ENCODE data around the gene GALNT14.

GALNT14 gene

DNA sequence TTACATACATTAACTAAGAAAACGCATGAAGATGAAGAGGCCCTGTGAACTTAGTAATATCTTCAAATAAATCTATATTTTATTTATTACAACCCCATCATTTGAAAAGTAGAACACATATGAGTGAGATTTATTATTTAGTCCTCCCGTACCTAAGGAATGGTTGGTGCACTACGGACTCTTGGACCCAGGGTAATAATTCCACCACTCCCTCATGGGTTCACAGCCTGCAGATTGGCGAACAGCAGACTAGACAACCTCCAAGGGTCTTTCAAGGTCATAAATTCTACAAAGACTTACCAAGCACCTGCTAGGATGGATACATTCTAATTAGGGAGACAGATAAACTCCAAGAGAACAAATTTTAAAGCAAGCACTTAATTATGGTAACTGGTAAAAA, 51.6 kb downstream of the GALNT14 start:
- no peak for DNase-seq
- no peak overlapping the region for H3K27ac ChIP-seq
- no peak overlapping the region for H3K4me3 ChIP-seq (ENCODE audit: low read depth, low read length)
- no peaks in the 10 kb centered on the region for H3K9me3 ChIP-seq (ENCODE audit: severe bottlenecking)
- TF ChIP-seq, protein P1, sequence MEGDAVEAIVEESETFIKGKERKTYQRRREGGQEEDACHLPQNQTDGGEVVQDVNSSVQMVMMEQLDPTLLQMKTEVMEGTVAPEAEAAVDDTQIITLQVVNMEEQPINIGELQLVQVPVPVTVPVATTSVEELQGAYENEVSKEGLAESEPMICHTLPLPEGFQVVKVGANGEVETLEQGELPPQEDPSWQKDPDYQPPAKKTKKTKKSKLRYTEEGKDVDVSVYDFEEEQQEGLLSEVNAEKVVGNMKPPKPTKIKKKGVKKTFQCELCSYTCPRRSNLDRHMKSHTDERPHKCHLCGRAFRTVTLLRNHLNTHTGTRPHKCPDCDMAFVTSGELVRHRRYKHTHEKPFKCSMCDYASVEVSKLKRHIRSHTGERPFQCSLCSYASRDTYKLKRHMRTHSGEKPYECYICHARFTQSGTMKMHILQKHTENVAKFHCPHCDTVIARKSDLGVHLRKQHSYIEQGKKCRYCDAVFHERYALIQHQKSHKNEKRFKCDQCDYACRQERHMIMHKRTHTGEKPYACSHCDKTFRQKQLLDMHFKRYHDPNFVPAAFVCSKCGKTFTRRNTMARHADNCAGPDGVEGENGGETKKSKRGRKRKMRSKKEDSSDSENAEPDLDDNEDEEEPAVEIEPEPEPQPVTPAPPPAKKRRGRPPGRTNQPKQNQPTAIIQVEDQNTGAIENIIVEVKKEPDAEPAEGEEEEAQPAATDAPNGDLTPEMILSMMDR (IDR thresholded peaks at IDR 0.05; ENCODE audit: low read depth, low read length), result no peak
- H3K27me3 ChIP-seq (ENCODE audit: insufficient read depth, low read depth, severe bottlenecking), result no peaks in the 10 kb centered on the region
- no peaks in the 10 kb centered on the region for H3K36me3 ChIP-seq

DNA sequence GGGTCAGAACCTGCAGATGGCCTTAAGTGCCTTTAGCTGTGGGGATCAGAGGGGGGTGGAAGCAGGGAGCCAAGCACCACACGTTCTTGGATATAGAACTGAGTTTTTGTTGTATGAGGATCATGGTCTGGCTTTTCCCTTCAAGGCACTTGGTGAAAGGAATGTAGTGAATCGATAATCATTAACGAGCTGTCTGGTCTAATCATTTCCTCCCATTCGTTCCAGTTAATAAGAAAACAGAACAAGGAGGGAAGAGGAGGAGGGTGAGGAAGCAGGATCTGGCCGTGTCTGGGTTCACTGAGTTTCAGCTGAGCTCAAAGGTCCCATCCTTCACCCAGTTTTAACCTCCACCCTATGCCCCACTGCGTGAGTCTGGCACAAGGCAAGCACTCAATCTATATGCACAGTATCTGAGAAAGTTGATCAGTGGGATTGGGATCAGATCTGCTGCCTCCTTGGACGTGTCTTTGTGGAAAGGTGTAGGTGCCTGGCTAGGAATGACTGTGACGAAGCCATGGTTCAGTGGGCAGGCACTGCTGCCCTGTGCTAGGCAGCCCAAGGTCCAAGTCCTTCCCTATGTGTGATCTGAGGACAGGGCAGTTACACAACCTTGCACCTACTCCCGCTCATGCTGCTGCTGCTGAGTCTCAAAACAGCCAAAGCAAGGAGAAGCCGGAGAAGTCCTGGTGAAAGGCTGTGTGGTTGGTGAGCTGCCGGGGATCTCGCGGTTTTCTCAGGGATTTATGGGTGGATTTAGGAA, 54.8 kb downstream of the GALNT14 start:
- no peaks in the 10 kb centered on the region for H3K36me3 ChIP-seq
- no peaks in the 10 kb centered on the region for H3K9me3 ChIP-seq (ENCODE audit: severe bottlenecking)
- peak; percentile 35 for DNase-seq
- H3K4me3 ChIP-seq (ENCODE audit: low read depth, low read length), result no peak overlapping the region
- H3K27me3 ChIP-seq (ENCODE audit: insufficient read depth, low read depth, severe bottlenecking), result no peaks in the 10 kb centered on the region
- no peak overlapping the region for H3K27ac ChIP-seq
- TF ChIP-seq, protein P1 (IDR thresholded peaks at IDR 0.05; ENCODE audit: low read depth, low read length), result no peak

DNA sequence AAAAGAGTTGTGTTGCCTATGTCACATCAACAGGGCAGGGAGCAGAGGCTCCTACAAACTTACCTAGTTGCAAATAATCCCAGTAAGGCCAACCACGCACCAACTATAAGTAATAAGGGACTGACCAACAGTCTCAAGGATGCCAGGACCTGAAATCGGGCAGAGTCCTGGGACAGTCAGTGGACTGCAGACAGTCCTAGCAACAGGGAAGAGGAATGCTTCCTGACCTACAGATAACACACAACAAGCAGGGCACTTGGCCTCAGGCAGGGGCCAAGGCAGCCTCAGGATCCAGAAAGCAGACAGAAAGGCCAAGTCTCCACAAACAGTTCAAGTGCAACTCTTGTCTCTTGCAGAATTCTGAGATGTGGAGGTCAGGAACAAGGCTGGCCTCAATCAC, 56.2 kb downstream of the GALNT14 start:
- Histone ChIP-seq H3K36me3 (no peaks in the 10 kb centered on the region), H3K4me3 (ENCODE audit: low read depth, low read length) (no peak overlapping the region), H3K9me3 (ENCODE audit: severe bottlenecking) (no peaks in the 10 kb centered on the region), H3K27ac (no peak overlapping the region), H3K27me3 (ENCODE audit: insufficient read depth, low read depth, severe bottlenecking) (no peaks in the 10 kb centered on the region)
- DNase-seq, result no peak
- TF ChIP-seq, protein P1 (IDR thresholded peaks at IDR 0.05; ENCODE audit: low read depth, low read length), result no peak

- TF ChIP-seq, protein P1 (IDR thresholded peaks at IDR 0.05; ENCODE audit: low read depth, low read length), result no peak
- Histone ChIP-seq H3K9me3 (ENCODE audit: severe bottlenecking) (no peaks in the 10 kb centered on the region), H3K4me3 (ENCODE audit: low read depth, low read length) (no peak overlapping the region), H3K36me3 (no peaks in the 10 kb centered on the region), H3K27ac (no peak overlapping the region), H3K27me3 (ENCODE audit: insufficient read depth, low read depth, severe bottlenecking) (no peaks in the 10 kb centered on the region)
- no peak for DNase-seq
Observed at GRCh38 chr2:31081492-31081891, 56.7 kb downstream of the GALNT14 start.

DNA sequence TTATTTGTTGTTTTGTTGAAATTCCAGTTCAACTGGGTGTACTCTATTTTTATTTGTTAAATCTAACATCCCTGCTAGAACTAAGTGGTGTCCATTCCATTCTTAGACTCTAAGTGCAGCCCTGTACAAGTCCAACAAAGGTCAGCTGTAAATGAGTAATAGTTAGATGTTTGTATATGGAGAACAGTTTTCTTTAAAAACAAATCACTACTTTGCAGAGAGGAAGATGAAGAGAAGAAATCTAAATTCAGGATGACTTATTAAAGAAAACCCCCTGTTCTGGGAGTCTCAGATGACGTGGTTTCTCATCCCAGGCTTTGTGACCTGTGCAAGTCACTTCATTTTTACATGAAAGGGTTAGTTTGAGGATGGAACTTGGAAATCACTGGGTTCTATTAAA, 57.9 kb downstream of the GALNT14 start:
- Histone ChIP-seq H3K36me3 (no peaks in the 10 kb centered on the region), H3K4me3 (ENCODE audit: low read depth, low read length) (no peak overlapping the region), H3K27ac (no peak overlapping the region), H3K9me3 (ENCODE audit: severe bottlenecking) (no peaks in the 10 kb centered on the region), H3K27me3 (ENCODE audit: insufficient read depth, low read depth, severe bottlenecking) (no peaks in the 10 kb centered on the region)
- TF ChIP-seq, protein P1 (IDR thresholded peaks at IDR 0.05; ENCODE audit: low read depth, low read length), result no peak
- no peak for DNase-seq

DNA sequence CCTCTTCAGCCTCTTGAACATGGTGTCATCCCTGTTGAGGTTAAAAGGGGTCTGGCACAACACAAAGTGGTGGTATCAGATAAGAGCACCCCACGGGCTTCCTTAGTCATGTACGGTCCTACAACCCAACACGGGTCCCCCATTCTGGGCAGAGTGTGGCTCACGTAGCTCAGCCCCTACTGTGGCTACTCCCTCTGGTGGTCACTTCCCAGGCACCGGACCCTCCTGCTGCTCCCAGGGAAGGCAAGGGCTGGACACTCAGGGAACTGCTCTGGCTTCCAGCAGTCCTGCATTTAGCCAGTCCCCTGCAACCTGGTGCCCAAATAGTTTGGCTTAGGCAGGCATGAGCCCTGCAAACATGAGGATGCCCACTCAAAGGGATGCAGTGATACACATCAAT, 58.6 kb downstream of the GALNT14 start:
- H3K36me3 ChIP-seq, result no peaks in the 10 kb centered on the region
- no peak overlapping the region for H3K27ac ChIP-seq
- no peaks in the 10 kb centered on the region for H3K9me3 ChIP-seq (ENCODE audit: severe bottlenecking)
- TF ChIP-seq, protein P1 (IDR thresholded peaks at IDR 0.05; ENCODE audit: low read depth, low read length), result peak; percentile 73
- no peak overlapping the region for H3K4me3 ChIP-seq (ENCODE audit: low read depth, low read length)
- no peaks in the 10 kb centered on the region for H3K27me3 ChIP-seq (ENCODE audit: insufficient read depth, low read depth, severe bottlenecking)
- peak; percentile 54 for DNase-seq
